Ectodermal cell (in vitro differentiated cells): ENCODE data around the gene RCOR2.
"Not testable (repeated sequence)": the region's sequence is repeated elsewhere in the genome, so short reads cannot be mapped to it uniquely, and the experiment has no call there.

Experiments used
- H3K27ac ChIP-seq: 2 replicates; pipeline ENCODE4 v1.7.0; 2013; ENCODE audit warnings: mild to moderate bottlenecking, low read depth, low read length; ENCODE audit not compliant: insufficient read depth, poor library complexity, severe bottlenecking
- H3K27me3 ChIP-seq: 2 replicates; pipeline ENCODE4 v1.7.0; 2013; ENCODE audit warnings: mild to moderate bottlenecking, low read length; ENCODE audit not compliant: insufficient read depth, control insufficient read depth, poor library complexity, severe bottlenecking
- H3K36me3 ChIP-seq: one replicate; pipeline ENCODE4 v1.7.0; 2013; ENCODE audit warnings: low read length; ENCODE audit not compliant: control insufficient read depth, insufficient read depth
- H3K4me1 ChIP-seq: one replicate; pipeline ENCODE4 v1.7.0; 2013; ENCODE audit warnings: low read length; ENCODE audit not compliant: control insufficient read depth, insufficient read depth
- H3K4me3 ChIP-seq: 2 replicates; pipeline ENCODE4 v1.7.0; 2013; ENCODE audit warnings: low read depth, low read length, control low read depth; ENCODE audit not compliant: insufficient read depth
- H3K9me3 ChIP-seq: 2 replicates; pipeline ENCODE4 v1.7.0; 2013; ENCODE audit warnings: mild to moderate bottlenecking, low read length, moderate library complexity; ENCODE audit not compliant: control insufficient read depth
- WGBS, 2 experiments: methylation state at CpG; one replicate each; pipeline ENCODE4 v1.1.7; 2013; ENCODE audit warnings: missing lambda C conversion rate in 2 of 2; 5-methylcytosine and 5-hydroxymethylcytosine counted together

Gene RCOR2

GRCh38 chr11:63869683-63870082 lies 47.3 kb downstream of the RCOR2 start:
- Histone ChIP-seq H3K36me3 (no peaks in the 10 kb centered on the region), H3K4me3 (no peak overlapping the region), H3K9me3 (no peaks in the 10 kb centered on the region), H3K4me1 (peaks cover 10% of the 10 kb centered on the region), H3K27me3 (no peaks in the 10 kb centered on the region), H3K27ac (no peak overlapping the region)
- WGBS, 2 experiments = 94% methylated on average over 8 of the region's 8 CpGs

GRCh38 chr11:63869171-63869591 lies 47.8 kb downstream of the RCOR2 start:
- Histone ChIP-seq H3K4me3 (no peak overlapping the region), H3K36me3 (no peaks in the 10 kb centered on the region), H3K27me3 (no peaks in the 10 kb centered on the region), H3K4me1 (peaks cover 10% of the 10 kb centered on the region), H3K27ac (no peak overlapping the region), H3K9me3 (no peaks in the 10 kb centered on the region)
- 91% methylated on average over 7 of the region's 7 CpGs for WGBS, 2 experiments

- no peaks in the 10 kb centered on the region for H3K9me3 ChIP-seq
- 86% methylated on average over 9 of the region's 9 CpGs for WGBS, 2 experiments
- no peaks in the 10 kb centered on the region for H3K36me3 ChIP-seq
- H3K4me3 ChIP-seq = no peak overlapping the region
- no peak overlapping the region for H3K27ac ChIP-seq
- H3K27me3 ChIP-seq = no peaks in the 10 kb centered on the region
- H3K4me1 ChIP-seq = peaks cover 10% of the 10 kb centered on the region
Observed at GRCh38 chr11:63868399-63869064, 48.4 kb downstream of the RCOR2 start.

GRCh38 chr11:63867511-63867910 lies 49.5 kb downstream of the RCOR2 start:
- 91 to 93% methylated on average over 4 of the region's 4 CpGs for WGBS, 2 experiments
- Histone ChIP-seq H3K4me3 (no peak overlapping the region), H3K36me3 (no peaks in the 10 kb centered on the region), H3K27ac (no peak overlapping the region), H3K27me3 (no peaks in the 10 kb centered on the region), H3K9me3 (no peaks in the 10 kb centered on the region), H3K4me1 (peaks cover 10% of the 10 kb centered on the region)

GRCh38 chr11:63866211-63866610 lies 50.8 kb downstream of the RCOR2 start:
- WGBS, 2 experiments = 94 to 96% methylated on average over 4 of the region's 4 CpGs
- Histone ChIP-seq H3K9me3 (no peaks in the 10 kb centered on the region), H3K27me3 (no peaks in the 10 kb centered on the region), H3K4me3 (no peak overlapping the region), H3K4me1 (no peaks in the 10 kb centered on the region), H3K36me3 (no peaks in the 10 kb centered on the region), H3K27ac (no peak overlapping the region)

- not testable (repeated sequence) for H3K9me3 ChIP-seq, H3K27ac ChIP-seq, H3K27me3 ChIP-seq, H3K4me3 ChIP-seq, H3K4me1 ChIP-seq, H3K36me3 ChIP-seq
- WGBS, 2 experiments = 93 to 97% methylated on average over 5 to 6 of the region's 6 CpGs
Observed at GRCh38 chr11:63863620-63864019, 53.3 kb downstream of the RCOR2 start.

- Histone ChIP-seq H3K27me3 (no peaks in the 10 kb centered on the region), H3K27ac (no peak overlapping the region), H3K4me3 (no peak overlapping the region), H3K4me1 (no peaks in the 10 kb centered on the region), H3K9me3 (no peaks in the 10 kb centered on the region), H3K36me3 (no peaks in the 10 kb centered on the region)
- WGBS, 2 experiments = 81 to 88% methylated on average over 4 of the region's 4 CpGs
Observed at GRCh38 chr11:63862923-63863322, 54.0 kb downstream of the RCOR2 start.
